GM19468 (cell line): ENCODE data around the gene FGD5.

Experiments
- ATAC-seq: cut with Tn5 transposase; IDR thresholded peaks from one replicate; pipeline ENCODE4 v1.9.1; 2021; ENCODE audit warnings: mild to moderate bottlenecking, moderate library complexity, moderate number of reproducible peaks; ENCODE audit not compliant: unreplicated experiment; ENCODE audit errors: extremely low read depth

Gene FGD5

GRCh38 chr3:14867936-14868570 is 49.3 kb downstream of the FGD5 start:
- no peak for ATAC-seq

- no peak for ATAC-seq
Measured at GRCh38 chr3:14869917-14870782, 51.4 kb downstream of the FGD5 start.

- ATAC-seq: no peak
Measured at GRCh38 chr3:14870783-14871060, 52.0 kb downstream of the FGD5 start.

GRCh38 chr3:14871456-14872200 is 52.9 kb downstream of the FGD5 start:
- no peak for ATAC-seq

- no peak for ATAC-seq
Measured at GRCh38 chr3:14872706-14873105, 53.9 kb downstream of the FGD5 start.

GRCh38 chr3:14874784-14875183 is 56.0 kb downstream of the FGD5 start:
- no peak for ATAC-seq

- no peak for ATAC-seq
Measured at GRCh38 chr3:14875411-14876175, 56.8 kb downstream of the FGD5 start.

GRCh38 chr3:14876921-14877333 is 58.2 kb downstream of the FGD5 start:
- no peak for ATAC-seq

- ATAC-seq: no peak
Measured at GRCh38 chr3:14877469-14877868, 58.7 kb downstream of the FGD5 start.

GRCh38 chr3:14879211-14879874 is 60.6 kb downstream of the FGD5 start:
- no peak for ATAC-seq

GRCh38 chr3:14880447-14881106 is 61.8 kb downstream of the FGD5 start:
- ATAC-seq: no peak

- ATAC-seq: no peak
Measured at GRCh38 chr3:14883226-14883625, 64.5 kb downstream of the FGD5 start.

- ATAC-seq: no peak
Measured at GRCh38 chr3:14884665-14885064, 65.9 kb downstream of the FGD5 start.

GRCh38 chr3:14885307-14885706 is 66.5 kb downstream of the FGD5 start:
- no peak for ATAC-seq

GRCh38 chr3:14886101-14886500 is 67.3 kb downstream of the FGD5 start:
- no peak for ATAC-seq

- ATAC-seq: no peak
Measured at GRCh38 chr3:14889205-14889604, 70.4 kb downstream of the FGD5 start.

- ATAC-seq: no peak
Measured at GRCh38 chr3:14889943-14890342, 71.2 kb downstream of the FGD5 start.

GRCh38 chr3:14890476-14890875 is 71.7 kb downstream of the FGD5 start:
- peak; percentile 66 for ATAC-seq
